Measurements from ENCODE around the gene STK25.
"Not testable (repeated sequence)": the region's sequence is repeated elsewhere in the genome, so short reads cannot be mapped to it uniquely, and the experiment has no call there.

The STK25 gene

GRCh38 chr2:241507430-241508239 lies 749 bp downstream of the STK25 start:
- DNase-seq = no peak

- DNase-seq = no peak
Measured at GRCh38 chr2:241506793-241507429, 1.5 kb downstream of the STK25 start.

GRCh38 chr2:241506317-241506716 lies 2.1 kb downstream of the STK25 start:
- not testable (repeated sequence) for DNase-seq

GRCh38 chr2:241505781-241506201 lies 2.6 kb downstream of the STK25 start:
- no peak for DNase-seq

GRCh38 chr2:241505086-241505780 lies 3.2 kb downstream of the STK25 start:
- no peak for DNase-seq

- DNase-seq = no peak
Measured at GRCh38 chr2:241503776-241504392, 4.5 kb downstream of the STK25 start.

GRCh38 chr2:241502281-241502680 lies 6.1 kb downstream of the STK25 start:
- DNase-seq = no peak

GRCh38 chr2:241501551-241501950 lies 6.8 kb downstream of the STK25 start:
- no peak for DNase-seq

- DNase-seq = no peak
Measured at GRCh38 chr2:241501099-241501541, 7.3 kb downstream of the STK25 start.

- no peak for DNase-seq
Measured at GRCh38 chr2:241500431-241500975, 7.9 kb downstream of the STK25 start.

- DNase-seq = no peak
Measured at GRCh38 chr2:241500016-241500415, 8.4 kb downstream of the STK25 start.

- DNase-seq = no peak
Measured at GRCh38 chr2:241499146-241499965, 9.0 kb downstream of the STK25 start.

- no peak for DNase-seq
Measured at GRCh38 chr2:241498115-241499070, 10.0 kb downstream of the STK25 start.

GRCh38 chr2:241496904-241497877 lies 11.2 kb downstream of the STK25 start:
- peak; percentile 7 for DNase-seq

- no peak for DNase-seq
Measured at GRCh38 chr2:241496003-241496707, 12.2 kb downstream of the STK25 start.

GRCh38 chr2:241495172-241496002 lies 13.0 kb downstream of the STK25 start:
- DNase-seq = no peak

- no peak for DNase-seq
Measured at GRCh38 chr2:241494311-241494908, 14.0 kb downstream of the STK25 start.

- DNase-seq = no peak
Measured at GRCh38 chr2:241493092-241493491, 15.3 kb downstream of the STK25 start.

Measured in NCI-H2029 treated with DMSO at 0.1 percent for 48 hours (cell line).